Smooth muscle cell (in vitro differentiated cells): ENCODE results near the gene ACSS3. TPM values are rescaled to one million over a fixed set of nuclear protein-coding genes. Genes with fewer than 3 reads are reported as not detected.
"Not testable (repeated sequence)": the region's sequence is repeated elsewhere in the genome, so short reads cannot be mapped to it uniquely, and the experiment has no call there.

Source experiments
- DNase-seq: peaks from one replicate; lab custom pipeline; 2025; ENCODE audit not compliant: unreplicated experiment; lab: John Stamatoyannopoulos, UW
- H2AFZ ChIP-seq: fragments of 200-600 bp; sonication (generic); 2 replicates; pipeline ENCODE4 v1.6.0; 2016; ENCODE audit warnings: antibody characterized with exemption, low read depth, mild to moderate bottlenecking
- H3F3A ChIP-seq: fragments of 200-600 bp; sonication (generic); 2 replicates; pipeline ENCODE4 v1.6.0; 2017; ENCODE audit warnings: antibody characterized with exemption, low read depth
- H3K27ac ChIP-seq: fragments of 200-600 bp; sonication (generic); 2 replicates; pipeline ENCODE4 v1.5.1; 2016; ENCODE audit warnings: low read depth, mild to moderate bottlenecking
- H3K27me3 ChIP-seq: fragments of 200-600 bp; sonication (generic); 2 replicates; pipeline ENCODE4 v1.6.1; 2016; ENCODE audit warnings: low read depth, mild to moderate bottlenecking
- H3K36me3 ChIP-seq: fragments of 200-600 bp; sonication (generic); 2 replicates; pipeline ENCODE4 v1.5.1; 2016; ENCODE audit warnings: low read depth
- H3K4me1 ChIP-seq: fragments of 200-600 bp; sonication (generic); 2 replicates; pipeline ENCODE4 v1.5.1; 2016; ENCODE audit warnings: low read depth
- H3K4me2 ChIP-seq: fragments of 200-600 bp; sonication (generic); 2 replicates; pipeline ENCODE4 v1.6.0; 2016; ENCODE audit warnings: mild to moderate bottlenecking
- H3K4me3 ChIP-seq: fragments of 200-600 bp; sonication (generic); 2 replicates; pipeline ENCODE4 v1.5.1; 2016; ENCODE audit warnings: mild to moderate bottlenecking
- H3K79me2 ChIP-seq: fragments of 200-600 bp; sonication (generic); 2 replicates; pipeline ENCODE4 v1.6.0; 2016; ENCODE audit warnings: low read depth, mild to moderate bottlenecking
- H3K9ac ChIP-seq: fragments of 200-600 bp; sonication (generic); 2 replicates; pipeline ENCODE4 v1.6.0; 2016; ENCODE audit warnings: low read depth
- H3K9me3 ChIP-seq: fragments of 200-600 bp; sonication (generic); replicated peaks from 2 replicates; pipeline ENCODE4 v1.5.1; 2016; ENCODE audit warnings: low read depth
- H4K20me1 ChIP-seq: fragments of 200-600 bp; sonication (generic); 2 replicates; pipeline ENCODE4 v1.6.0; 2016; ENCODE audit warnings: low read depth
- WGBS: methylation state at CpG from one replicate; pipeline ENCODE4 v1.1.7; 2016; ENCODE audit warnings: low lambda C conversion rate; 5-methylcytosine and 5-hydroxymethylcytosine counted together
- polyA plus RNA-seq: library from polyadenylated mRNA; unstranded; fragments of >200 nt; fragmentation: Nextera tagmentation; extraction: Ambion mirVana; gene quantifications from 2 replicates; pipeline ENCODE4 v1.2.1, GENCODE V29; 2016
- total RNA-seq: library from RNA; depleted of rRNA; stranded (reverse); fragments of >200 nt; gene quantifications from 2 replicates; pipeline ENCODE4 v1.2.3, GENCODE V29; 2014
- TF ChIP-seq, protein P1 (sequence below): fragments of 200-600 bp; sonication (generic); IDR thresholded peaks from 2 replicates; pipeline ENCODE4 v1.5.1; 2017; ENCODE audit warnings: borderline replicate concordance, mild to moderate bottlenecking, antibody characterized with exemption; ENCODE audit not compliant: insufficient read depth, poor library complexity, severe bottlenecking

The ACSS3 gene
- total and polyA plus RNA-seq, 2 experiments from 2014 or later: 6.4 to 8.0 TPM

- no peaks in the 10 kb centered on the region for H4K20me1 ChIP-seq
- H3K4me3 ChIP-seq: no peak overlapping the region
- no peak overlapping the region for H3K4me2 ChIP-seq
- no peaks in the 10 kb centered on the region for H3K27me3 ChIP-seq
- no peaks in the 10 kb centered on the region for H3K9me3 ChIP-seq
- no peaks in the 10 kb centered on the region for H3F3A ChIP-seq
- H3K36me3 ChIP-seq: no peaks in the 10 kb centered on the region
- no peak overlapping the region for H2AFZ ChIP-seq
- H3K27ac ChIP-seq: no peak overlapping the region
- H3K4me1 ChIP-seq: no peaks in the 10 kb centered on the region
- no peak overlapping the region for H3K9ac ChIP-seq
- 85% methylated on average over 1 of the region's 1 CpG for WGBS
- TF ChIP-seq, protein P1, sequence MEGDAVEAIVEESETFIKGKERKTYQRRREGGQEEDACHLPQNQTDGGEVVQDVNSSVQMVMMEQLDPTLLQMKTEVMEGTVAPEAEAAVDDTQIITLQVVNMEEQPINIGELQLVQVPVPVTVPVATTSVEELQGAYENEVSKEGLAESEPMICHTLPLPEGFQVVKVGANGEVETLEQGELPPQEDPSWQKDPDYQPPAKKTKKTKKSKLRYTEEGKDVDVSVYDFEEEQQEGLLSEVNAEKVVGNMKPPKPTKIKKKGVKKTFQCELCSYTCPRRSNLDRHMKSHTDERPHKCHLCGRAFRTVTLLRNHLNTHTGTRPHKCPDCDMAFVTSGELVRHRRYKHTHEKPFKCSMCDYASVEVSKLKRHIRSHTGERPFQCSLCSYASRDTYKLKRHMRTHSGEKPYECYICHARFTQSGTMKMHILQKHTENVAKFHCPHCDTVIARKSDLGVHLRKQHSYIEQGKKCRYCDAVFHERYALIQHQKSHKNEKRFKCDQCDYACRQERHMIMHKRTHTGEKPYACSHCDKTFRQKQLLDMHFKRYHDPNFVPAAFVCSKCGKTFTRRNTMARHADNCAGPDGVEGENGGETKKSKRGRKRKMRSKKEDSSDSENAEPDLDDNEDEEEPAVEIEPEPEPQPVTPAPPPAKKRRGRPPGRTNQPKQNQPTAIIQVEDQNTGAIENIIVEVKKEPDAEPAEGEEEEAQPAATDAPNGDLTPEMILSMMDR: no peak
- no peaks in the 10 kb centered on the region for H3K79me2 ChIP-seq
- DNase-seq: no peak
These were observed 33.7 kb upstream of the ACSS3 start for GRCh38 chr12:81043979-81044740.

DNA sequence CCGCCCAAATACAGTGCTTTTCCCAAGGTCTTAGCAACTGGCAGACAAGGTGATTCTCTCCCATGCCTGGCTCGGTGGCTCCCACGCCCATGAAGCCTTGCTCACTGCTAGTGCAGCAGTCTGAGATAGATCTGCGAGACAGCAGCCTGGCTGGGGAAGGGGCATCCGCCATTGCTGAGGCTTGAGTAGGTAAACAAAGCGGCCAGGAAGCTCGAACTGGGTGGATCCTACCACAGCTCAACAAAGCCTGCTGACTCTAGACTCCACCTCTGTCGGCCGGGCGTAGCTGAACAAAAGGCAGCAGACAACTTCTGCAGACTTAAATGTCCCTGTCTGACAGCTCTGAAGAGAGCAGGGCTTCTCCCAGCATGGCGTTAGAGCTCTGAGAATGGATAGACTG is 12.9 kb upstream of the ACSS3 start:
- not testable (repeated sequence) for H3K27ac ChIP-seq, H3K79me2 ChIP-seq, H3K9me3 ChIP-seq, H3K4me3 ChIP-seq, H4K20me1 ChIP-seq, H3K4me2 ChIP-seq, H3K9ac ChIP-seq, H2AFZ ChIP-seq, H3K4me1 ChIP-seq, H3F3A ChIP-seq, DNase-seq, H3K27me3 ChIP-seq, H3K36me3 ChIP-seq
- WGBS: 94% methylated on average over 11 of the region's 11 CpGs

DNA sequence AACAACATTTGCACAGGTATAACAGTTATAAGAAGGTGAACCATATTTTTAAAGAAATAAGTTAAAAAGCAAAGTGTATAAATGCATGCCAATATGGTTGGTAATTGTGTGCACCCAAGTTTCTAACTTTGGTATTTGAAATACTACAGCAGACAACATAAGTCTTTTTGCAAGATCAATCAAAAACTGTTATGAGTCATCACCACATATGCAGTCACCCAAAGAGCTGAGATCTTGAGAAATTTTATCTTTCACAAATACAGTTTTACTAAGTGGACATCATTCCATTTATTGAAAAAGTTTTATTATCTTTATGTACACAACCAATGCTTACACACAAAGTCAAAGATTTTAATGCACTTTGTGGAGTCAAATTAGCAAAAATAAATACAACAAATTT is 7.0 kb upstream of the ACSS3 start:
- Histone ChIP-seq H3K36me3 (no peaks in the 10 kb centered on the region), H3K9ac (no peak overlapping the region), H3K27ac (no peak overlapping the region), H4K20me1 (no peaks in the 10 kb centered on the region), H3K27me3 (no peaks in the 10 kb centered on the region), H3K4me2 (no peak overlapping the region), H3F3A (no peaks in the 10 kb centered on the region), H3K4me3 (no peak overlapping the region), H3K4me1 (no peaks in the 10 kb centered on the region), H3K9me3 (no peaks in the 10 kb centered on the region), H3K79me2 (no peaks in the 10 kb centered on the region), H2AFZ (no peak overlapping the region)
- TF ChIP-seq, protein P1: no peak
- DNase-seq: no peak

GRCh38 chr12:81075539-81075938 is 2.3 kb upstream of the ACSS3 start:
- WGBS: 77% methylated on average over 3 of the region's 3 CpGs
- Histone ChIP-seq H3K27ac (no peak overlapping the region), H3K4me3 (no peak overlapping the region), H3K36me3 (no peaks in the 10 kb centered on the region), H3K9ac (no peak overlapping the region), H2AFZ (peak overlapping the region; percentile 33), H3K4me2 (no peak overlapping the region), H3K4me1 (peaks cover 22% of the 10 kb centered on the region), H3K79me2 (peaks cover 3% of the 10 kb centered on the region), H3F3A (no peaks in the 10 kb centered on the region), H3K9me3 (no peaks in the 10 kb centered on the region), H3K27me3 (no peaks in the 10 kb centered on the region), H4K20me1 (no peaks in the 10 kb centered on the region)
- TF ChIP-seq, protein P1: no peak
- DNase-seq: no peak
